DMS153 (cell line): Measurements from ENCODE around the gene TMEM33.

Experiments used
- DNase-seq: peaks from one replicate; lab custom pipeline; 2025; lab: John Stamatoyannopoulos, UW

Gene TMEM33

GRCh38 chr4:41939016-41939626, 3.9 kb downstream of the TMEM33 start:
- no peak for DNase-seq

- no peak for DNase-seq
Measured at GRCh38 chr4:41940834-41941233, 5.6 kb downstream of the TMEM33 start.

GRCh38 chr4:41943506-41943905, 8.3 kb downstream of the TMEM33 start:
- DNase-seq, result no peak

- no peak for DNase-seq
Measured at GRCh38 chr4:41944089-41944488, 8.9 kb downstream of the TMEM33 start.

GRCh38 chr4:41949531-41949930, 14.3 kb downstream of the TMEM33 start:
- no peak for DNase-seq

GRCh38 chr4:41957634-41958033, 22.4 kb downstream of the TMEM33 start:
- DNase-seq, result peak; percentile 5

GRCh38 chr4:41963105-41963504, 27.9 kb downstream of the TMEM33 start:
- no peak for DNase-seq

GRCh38 chr4:41964401-41964800, 29.2 kb downstream of the TMEM33 start:
- DNase-seq, result no peak

- no peak for DNase-seq
Measured at GRCh38 chr4:41967392-41967791, 32.2 kb downstream of the TMEM33 start.

GRCh38 chr4:41969671-41970070, 34.4 kb downstream of the TMEM33 start:
- DNase-seq, result no peak

- no peak for DNase-seq
Measured at GRCh38 chr4:41975341-41975740, 40.1 kb downstream of the TMEM33 start.

GRCh38 chr4:41976775-41977516, 41.7 kb downstream of the TMEM33 start:
- DNase-seq, result no peak

GRCh38 chr4:41977709-41978108, 42.5 kb downstream of the TMEM33 start:
- no peak for DNase-seq

- DNase-seq, result no peak
Measured at GRCh38 chr4:41981456-41981855, 46.2 kb downstream of the TMEM33 start, which contains the start of gene DCAF4L1. DCAF4L1 (plus strand) TSS chr4:41981756; CDS start chr4:41981793, 37 bp downstream.

GRCh38 chr4:41982716-41983115, 47.5 kb downstream of the TMEM33 start:
- DNase-seq, result no peak

GRCh38 chr4:41985151-41985550, 49.9 kb downstream of the TMEM33 start:
- DNase-seq, result no peak

- DNase-seq, result no peak
Measured at GRCh38 chr4:41989994-41990364, 54.8 kb downstream of the TMEM33 start.

- peak; percentile 70 for DNase-seq
Measured at GRCh38 chr4:41990365-41991111, 55.3 kb downstream of the TMEM33 start, which contains the start of gene SLC30A9. SLC30A9 (plus strand) TSS chr4:41990530; CDS start chr4:41990652, 122 bp downstream.

GRCh38 chr4:41991916-41992767, 56.9 kb downstream of the TMEM33 start:
- no peak for DNase-seq

GRCh38 chr4:41992967-41993857, 58.0 kb downstream of the TMEM33 start:
- DNase-seq, result no peak

- no peak for DNase-seq
Measured at GRCh38 chr4:41994461-41994985, 59.3 kb downstream of the TMEM33 start.
